Measurements from ENCODE around the gene ANOS1. TPM values are rescaled to one million over a fixed set of nuclear protein-coding genes. Genes with fewer than 3 reads are reported as not detected.
"Not testable (repeated sequence)": the region's sequence is repeated elsewhere in the genome, so short reads cannot be mapped to it uniquely, and the experiment has no call there.

Gene ANOS1
- total RNA-seq, 1 experiment from 2014 or later: 54.9 TPM

DNA sequence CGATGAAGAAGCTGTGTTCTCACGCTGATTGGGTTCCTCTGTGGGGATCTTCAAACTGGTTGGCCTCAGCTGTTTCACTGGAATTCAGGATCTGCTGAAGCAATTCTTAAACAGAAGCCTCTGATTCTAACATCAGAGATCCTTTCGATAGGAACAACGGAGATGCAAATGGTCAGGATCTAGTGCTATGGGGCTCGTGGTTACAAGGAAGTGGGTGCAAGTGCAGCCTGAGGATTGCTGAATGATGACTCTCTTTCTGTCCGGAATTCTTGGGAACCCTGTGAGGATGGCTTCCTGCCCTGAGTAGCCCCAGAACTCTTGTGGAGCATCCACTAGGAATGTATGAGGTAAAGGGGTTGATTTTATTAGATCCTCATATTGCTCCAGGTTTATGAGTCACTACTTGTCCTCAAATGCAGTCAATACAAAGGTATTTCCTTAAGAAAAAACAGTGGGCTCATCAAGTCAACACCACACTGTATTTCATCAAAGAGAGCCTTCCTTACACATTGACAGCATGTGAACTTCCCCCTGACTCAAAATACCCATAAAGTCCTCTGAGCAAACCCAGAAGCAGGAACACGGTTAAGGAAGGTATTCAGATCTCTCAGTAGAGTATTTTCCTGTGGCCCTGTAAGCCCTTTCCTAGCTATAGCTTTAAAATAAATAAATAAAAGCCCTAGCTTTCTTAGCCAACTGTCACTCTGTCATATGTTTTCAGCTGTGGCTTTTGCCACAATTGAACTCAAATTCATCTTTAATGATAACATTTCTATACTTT, 25.9 kb upstream of the ANOS1 start:
- H3K18ac ChIP-seq (ENCODE audit: insufficient read length, low read depth, low read length): not testable (repeated sequence)

More for the DNA sequence above, 25.9 kb upstream of the ANOS1 start:
- not testable (repeated sequence) for H3K14ac ChIP-seq (ENCODE audit: insufficient read depth, low read length); H4K91ac ChIP-seq (ENCODE audit: insufficient read length, low read depth, low read length); H3K79me1 ChIP-seq (ENCODE audit: insufficient read depth, low read depth, low read length, poor library complexity, severe bottlenecking); H3K56ac ChIP-seq (ENCODE audit: insufficient read length, low read depth, low read length); H2BK20ac ChIP-seq (ENCODE audit: low read depth, low read length, poor library complexity, severe bottlenecking); H3K27ac ChIP-seq (ENCODE audit: insufficient read length, low read depth, low read length); H3K36me3 Mint-ChIP-seq (ENCODE audit: insufficient read depth in 1 of 3, low read depth in 3 of 3); H3K27me3 Mint-ChIP-seq (ENCODE audit: low read depth); H2AK5ac ChIP-seq (ENCODE audit: insufficient read length, low read length); H2BK12ac ChIP-seq (ENCODE audit: insufficient read length, low read depth, low read length); H4K20me1 ChIP-seq (ENCODE audit: control insufficient read depth, insufficient read depth, insufficient read length); H3K23me2 ChIP-seq (ENCODE audit: insufficient read length, low read depth, low read length, poor library complexity, severe bottlenecking); H3K4me3 Mint-ChIP-seq; DNase-seq; H3K79me2 ChIP-seq (ENCODE audit: insufficient read depth, low read length); H3K4me1 ChIP-seq (ENCODE audit: insufficient read depth, low read length); H2AFZ ChIP-seq (ENCODE audit: low read length); H3K9me3 ChIP-seq (ENCODE audit: control insufficient read depth, low read depth, low read length); H2BK120ac ChIP-seq (ENCODE audit: low read depth, low read length, poor library complexity, severe bottlenecking); H3K4me1 Mint-ChIP-seq; H4K8ac ChIP-seq (replicated peaks; ENCODE audit: insufficient read length, low read depth, low read length); H3T11ph ChIP-seq (ENCODE audit: low read length); H3K23ac ChIP-seq (ENCODE audit: insufficient read length, low read depth, low read length); H3K4me2 ChIP-seq (ENCODE audit: insufficient read depth, insufficient read length, low read length); H3K27ac Mint-ChIP-seq; H2BK15ac ChIP-seq (ENCODE audit: low read depth, low read length); H3K4ac ChIP-seq (ENCODE audit: low read depth, low read length); H4K5ac ChIP-seq (ENCODE audit: insufficient read length, low read depth, low read length); H3K27me3 ChIP-seq (ENCODE audit: insufficient read depth, low read length); H2BK5ac ChIP-seq (ENCODE audit: insufficient read length, low read length); H3K9ac ChIP-seq (ENCODE audit: extremely low read depth, insufficient read length, low read length)
- WGBS (ENCODE audit: extremely low coverage, insufficient read length, low lambda C conversion rate): no CpG with 5 or more reads among the region's 7 CpGs
- peaks cover 2 to 32% of the 10 kb centered on the region in 2 experiments for H3K9me3 Mint-ChIP-seq
